Urinary bladder (tissue), 4 donors: Measurements from ENCODE around the gene P3H4. TPM values are rescaled to one million over a fixed set of nuclear protein-coding genes. Genes with fewer than 3 reads are reported as not detected.
"Not testable (repeated sequence)": the region's sequence is repeated elsewhere in the genome, so short reads cannot be mapped to it uniquely, and the experiment has no call there.

Experiments
- DNase-seq: peaks from one replicate; pipeline ENCODE4 v3.0.0-alpha.2; 2015; ENCODE audit errors: extremely low spot score
- H3K27ac ChIP-seq: one replicate; pipeline ENCODE4 v1.5.1; 2013; ENCODE audit warnings: low read depth, mild to moderate bottlenecking, moderate library complexity
- H3K36me3 ChIP-seq: one replicate; pipeline ENCODE4 v1.6.1; 2013; ENCODE audit warnings: mild to moderate bottlenecking, moderate library complexity; ENCODE audit not compliant: insufficient read depth
- H3K4me1 ChIP-seq: one replicate; pipeline ENCODE4 v1.6.1; 2013; ENCODE audit warnings: mild to moderate bottlenecking, moderate library complexity; ENCODE audit not compliant: insufficient read depth
- H3K4me3 ChIP-seq: one replicate; pipeline ENCODE4 v1.5.1; 2013; ENCODE audit warnings: low read depth, low read length
- WGBS: extraction: QIAGEN DNeasy Blood & Tissue Kit; methylation state at CpG from one replicate; pipeline ENCODE4 v1.1.7; 2013; 5-methylcytosine and 5-hydroxymethylcytosine counted together
- polyA plus RNA-seq: library from polyadenylated mRNA; stranded (reverse); fragments of 200-250 nt; gene quantifications from one replicate; pipeline ENCODE4 v1.2.3, GENCODE V29; 2013
- total RNA-seq: library from RNA; depleted of rRNA; stranded (reverse); fragments of >200 nt; gene quantifications from one replicate; pipeline ENCODE4 v1.2.3, GENCODE V29; 2014
- donor health status: healthy with polysubstance abuse.
- donor health status: healthy.

P3H4 gene
- total RNA-seq (32.1 TPM), polyA plus RNA-seq (11.5 TPM)

- Histone ChIP-seq H3K27ac (peak within 1 kb of the TSS; percentile 55), H3K4me1 (no peaks in the 10 kb centered on the region), H3K36me3 (no peaks in the 10 kb centered on the region), H3K4me3 (peak within 1 kb of the TSS; percentile 83)
- no peak for DNase-seq
- WGBS = under 1% methylated on average over 96 of the region's 96 CpGs
These were observed at the start of gene P3H4 for GRCh38 chr17:41811549-41812380. TSS of gene P3H4 (minus strand) at chr17:41811949. CDS start at chr17:41811915, 34 bp downstream.

GRCh38 chr17:41860254-41860931, 48.6 kb upstream of the P3H4 start:
- peaks cover 2% of the 10 kb centered on the region for H3K4me1 ChIP-seq
- no peaks in the 10 kb centered on the region for H3K36me3 ChIP-seq
- no peak for DNase-seq
- 72% methylated on average over 3 of the region's 3 CpGs for WGBS
- H3K4me3 ChIP-seq = no peak overlapping the region
- H3K27ac ChIP-seq = no peak overlapping the region

- not testable (repeated sequence) for H3K4me1 ChIP-seq, H3K27ac ChIP-seq, H3K36me3 ChIP-seq, H3K4me3 ChIP-seq, DNase-seq
- WGBS = 97% methylated on average over 14 of the region's 14 CpGs
These were observed 39.6 kb upstream of the P3H4 start for GRCh38 chr17:41851382-41851781.

- 74% methylated on average over 4 of the region's 4 CpGs for WGBS
- no peaks in the 10 kb centered on the region for H3K4me1 ChIP-seq
- H3K4me3 ChIP-seq = no peak overlapping the region
- no peak for DNase-seq
- H3K27ac ChIP-seq = no peak overlapping the region
- H3K36me3 ChIP-seq = no peaks in the 10 kb centered on the region
These were observed 37.7 kb upstream of the P3H4 start for GRCh38 chr17:41849251-41849990.

- DNase-seq = no peak
- 50% methylated on average over 4 of the region's 4 CpGs for WGBS
- H3K27ac ChIP-seq = no peak overlapping the region
These were observed 37.0 kb upstream of the P3H4 start for GRCh38 chr17:41848788-41849187.

GRCh38 chr17:41844971-41845370, 33.2 kb upstream of the P3H4 start:
- Histone ChIP-seq H3K27ac (no peak overlapping the region), H3K36me3 (no peaks in the 10 kb centered on the region), H3K4me3 (no peak overlapping the region), H3K4me1 (no peaks in the 10 kb centered on the region)
- no peak for DNase-seq
- WGBS = 93% methylated on average over 6 of the region's 6 CpGs

More at GRCh38 chr17:41848788-41849187, 37.0 kb upstream of the P3H4 start:
- Histone ChIP-seq H3K4me1 (no peaks in the 10 kb centered on the region), H3K4me3 (no peak overlapping the region), H3K36me3 (no peaks in the 10 kb centered on the region)

- not testable (repeated sequence) for DNase-seq, H3K4me3 ChIP-seq, H3K36me3 ChIP-seq, H3K4me1 ChIP-seq, H3K27ac ChIP-seq
- 89% methylated on average over 6 of the region's 6 CpGs for WGBS
These were observed 29.0 kb upstream of the P3H4 start for GRCh38 chr17:41840781-41841180.

GRCh38 chr17:41839448-41839847, 27.7 kb upstream of the P3H4 start:
- not testable (repeated sequence) for H3K27ac ChIP-seq, H3K36me3 ChIP-seq, H3K4me3 ChIP-seq, H3K4me1 ChIP-seq, DNase-seq
- WGBS = 94% methylated on average over 2 of the region's 2 CpGs

GRCh38 chr17:41837761-41838538, 26.2 kb upstream of the P3H4 start, which contains the start of gene KLHL10:
TSS of gene KLHL10 (plus strand) at chr17:41837825. CDS start at chr17:41837933, 108 bp downstream.
- no peak for DNase-seq
- H3K4me3 ChIP-seq = no peak within 1 kb of the TSS
- no peak within 1 kb of the TSS for H3K27ac ChIP-seq
- H3K4me1 ChIP-seq = no peaks in the 10 kb centered on the region
- 95% methylated on average over 15 of the region's 15 CpGs for WGBS
- H3K36me3 ChIP-seq = no peaks in the 10 kb centered on the region

GRCh38 chr17:41836550-41837196, 24.9 kb upstream of the P3H4 start:
- DNase-seq = no peak
- H3K4me3 ChIP-seq = peak overlapping the region; percentile 95
- H3K4me1 ChIP-seq = no peaks in the 10 kb centered on the region
- peaks cover 2% of the 10 kb centered on the region for H3K36me3 ChIP-seq
- WGBS = 48% methylated on average over 21 of the region's 21 CpGs
- H3K27ac ChIP-seq = no peak overlapping the region

- H3K27ac ChIP-seq = peak within 1 kb of the TSS; percentile 78
- H3K4me1 ChIP-seq = no peaks in the 10 kb centered on the region
- H3K4me3 ChIP-seq = peak within 1 kb of the TSS; percentile 95
- WGBS = 2% methylated on average over 72 of the region's 72 CpGs
- DNase-seq = no peak
- H3K36me3 ChIP-seq = peaks cover 2% of the 10 kb centered on the region
These were observed 24.2 kb upstream of the P3H4 start, which contains the start of gene NT5C3B for GRCh38 chr17:41835800-41836549. TSS of gene NT5C3B (minus strand) at chr17:41836232. CDS start at chr17:41836193, 39 bp downstream.

GRCh38 chr17:41835214-41835799, 23.6 kb upstream of the P3H4 start:
- no peaks in the 10 kb centered on the region for H3K4me1 ChIP-seq
- H3K4me3 ChIP-seq = peak overlapping the region; percentile 95
- peaks cover 2% of the 10 kb centered on the region for H3K36me3 ChIP-seq
- H3K27ac ChIP-seq = peak overlapping the region; percentile 78
- WGBS = 13% methylated on average over 13 of the region's 13 CpGs
- no peak for DNase-seq
